ENCODE data around the gene SPRY1.
A peak's percentile ranks its signal among the peaks of the same experiment; 100 is the strongest.

Gene SPRY1

DNA sequence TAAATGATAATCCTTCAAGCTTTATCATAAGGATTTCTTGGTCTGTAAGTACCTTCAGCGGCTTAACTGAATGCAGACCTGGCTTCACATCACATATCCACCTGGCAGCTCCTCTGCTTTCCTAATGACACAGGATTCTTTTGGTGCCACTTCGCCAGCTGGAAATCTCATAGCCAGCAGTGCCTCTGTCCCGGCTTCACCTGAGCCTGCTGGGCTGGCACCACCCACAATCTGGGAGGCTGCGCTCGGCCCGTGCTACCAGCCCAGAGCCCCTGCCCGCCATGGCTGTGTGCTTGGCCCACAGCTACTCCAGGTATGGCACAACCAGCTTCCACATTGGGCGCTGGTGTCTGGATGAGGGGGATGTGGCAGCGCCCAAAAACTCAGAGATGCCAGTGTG, 37.4 kb downstream of the SPRY1 start:
- TF ChIP-seq, protein P1, sequence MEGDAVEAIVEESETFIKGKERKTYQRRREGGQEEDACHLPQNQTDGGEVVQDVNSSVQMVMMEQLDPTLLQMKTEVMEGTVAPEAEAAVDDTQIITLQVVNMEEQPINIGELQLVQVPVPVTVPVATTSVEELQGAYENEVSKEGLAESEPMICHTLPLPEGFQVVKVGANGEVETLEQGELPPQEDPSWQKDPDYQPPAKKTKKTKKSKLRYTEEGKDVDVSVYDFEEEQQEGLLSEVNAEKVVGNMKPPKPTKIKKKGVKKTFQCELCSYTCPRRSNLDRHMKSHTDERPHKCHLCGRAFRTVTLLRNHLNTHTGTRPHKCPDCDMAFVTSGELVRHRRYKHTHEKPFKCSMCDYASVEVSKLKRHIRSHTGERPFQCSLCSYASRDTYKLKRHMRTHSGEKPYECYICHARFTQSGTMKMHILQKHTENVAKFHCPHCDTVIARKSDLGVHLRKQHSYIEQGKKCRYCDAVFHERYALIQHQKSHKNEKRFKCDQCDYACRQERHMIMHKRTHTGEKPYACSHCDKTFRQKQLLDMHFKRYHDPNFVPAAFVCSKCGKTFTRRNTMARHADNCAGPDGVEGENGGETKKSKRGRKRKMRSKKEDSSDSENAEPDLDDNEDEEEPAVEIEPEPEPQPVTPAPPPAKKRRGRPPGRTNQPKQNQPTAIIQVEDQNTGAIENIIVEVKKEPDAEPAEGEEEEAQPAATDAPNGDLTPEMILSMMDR (conservative IDR thresholded peaks at IDR 0.05) = no peak
- no peak overlapping the region for H3K27ac ChIP-seq

DNA sequence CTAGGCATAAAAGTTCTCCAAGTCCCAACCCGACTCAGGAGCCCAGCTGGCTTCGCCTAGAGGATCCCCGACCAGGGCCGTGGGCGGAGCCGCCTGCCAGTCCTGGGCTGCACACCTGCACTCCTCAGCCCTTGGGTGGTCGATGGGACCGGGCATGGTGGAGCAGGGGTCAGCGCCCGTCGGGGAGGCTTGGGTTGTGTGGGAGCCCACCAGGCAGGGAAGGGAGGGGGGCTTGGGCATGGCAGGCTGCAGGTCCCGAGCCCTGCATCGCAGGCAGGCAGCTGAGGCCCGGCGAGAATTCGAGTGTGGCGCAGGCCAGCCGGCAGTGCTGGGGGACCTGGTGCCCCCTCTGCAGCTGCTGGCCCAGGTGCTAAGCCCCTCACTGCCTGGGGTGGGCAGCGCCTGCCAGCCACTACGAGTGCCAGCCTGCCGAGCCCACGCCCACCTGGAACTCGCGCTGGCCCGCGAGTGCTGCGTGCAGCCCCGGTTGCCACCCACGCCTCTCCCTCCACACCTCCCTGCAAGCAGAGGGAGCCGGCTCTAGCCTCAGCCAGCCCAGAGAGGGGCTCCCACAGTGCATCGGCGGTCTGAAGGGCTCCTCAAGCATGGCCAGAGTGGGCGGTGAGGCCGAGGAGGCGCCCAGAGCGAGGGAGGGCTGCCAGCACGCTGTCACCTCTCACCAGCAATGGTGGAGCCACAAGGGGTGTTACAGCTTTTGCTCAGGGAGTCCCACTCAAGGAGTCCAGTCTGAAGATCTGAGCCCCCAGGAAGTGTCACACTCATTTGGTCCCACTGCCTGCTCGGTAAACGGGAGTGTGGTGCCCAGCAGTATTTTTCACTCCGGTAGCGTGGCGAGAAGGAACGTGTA, 38.9 kb downstream of the SPRY1 start:
- no peak overlapping the region for H3K27ac ChIP-seq
- TF ChIP-seq, protein P1 (conservative IDR thresholded peaks at IDR 0.05) = no peak

- TF ChIP-seq, protein P1 (conservative IDR thresholded peaks at IDR 0.05) = no peak
Observed at GRCh38 chr4:123438031-123438430, 41.4 kb downstream of the SPRY1 start.

GRCh38 chr4:123443401-123444289, 47.0 kb downstream of the SPRY1 start:
- no peak overlapping the region for H3K27ac ChIP-seq
- TF ChIP-seq, protein P1 (conservative IDR thresholded peaks at IDR 0.05) = no peak

More at GRCh38 chr4:123438031-123438430, 41.4 kb downstream of the SPRY1 start:
- peak overlapping the region; percentile 74 for H3K27ac ChIP-seq

- TF ChIP-seq, protein P1 (conservative IDR thresholded peaks at IDR 0.05) = no peak
- no peak overlapping the region for H3K27ac ChIP-seq
Observed at GRCh38 chr4:123444290-123444731, 47.7 kb downstream of the SPRY1 start.

DNA sequence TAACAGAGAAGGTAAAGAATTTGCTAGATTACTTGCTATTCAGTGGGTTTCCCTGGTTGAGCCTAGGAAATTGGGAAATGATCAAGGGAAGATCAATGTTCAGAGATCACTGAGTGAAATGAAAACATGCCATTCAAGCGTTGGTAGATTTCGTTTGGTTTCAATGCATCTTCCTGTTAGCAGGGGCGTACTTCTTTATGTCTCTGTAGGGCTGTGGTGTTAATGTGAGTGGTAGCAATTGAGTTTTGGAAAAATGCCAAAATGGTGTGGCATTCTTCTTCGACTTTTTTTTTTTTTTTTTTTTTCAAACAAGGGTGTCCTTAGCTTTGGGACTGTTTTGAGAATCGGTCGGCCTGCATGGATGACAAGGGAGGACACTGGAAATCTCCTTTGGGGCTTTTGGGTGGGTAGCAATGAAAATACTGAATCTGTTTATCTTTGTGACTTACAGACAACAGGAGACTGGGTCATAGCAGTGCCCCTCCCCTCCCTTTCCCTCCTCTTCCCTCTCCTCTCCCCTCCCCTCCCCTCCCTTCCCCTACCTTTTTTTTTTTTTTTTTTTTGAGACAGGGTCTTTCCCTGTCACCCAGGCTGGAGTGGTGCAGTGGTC, 50.4 kb downstream of the SPRY1 start:
- H3K27ac ChIP-seq = no peak overlapping the region
- TF ChIP-seq, protein P1 (conservative IDR thresholded peaks at IDR 0.05) = no peak

GRCh38 chr4:123449362-123449761, 52.8 kb downstream of the SPRY1 start:
- no peak overlapping the region for H3K27ac ChIP-seq

More at GRCh38 chr4:123449362-123449761, 52.8 kb downstream of the SPRY1 start:
- TF ChIP-seq, protein P1 (conservative IDR thresholded peaks at IDR 0.05) = no peak
